Pons (tissue), 1 donor: ENCODE results near the gene RAB33B.

Experiments used
- DNase-seq: peaks from one replicate; pipeline ENCODE4 v3.0.0-alpha.2; 2016; ENCODE audit warnings: low spot score

The RAB33B gene

DNA sequence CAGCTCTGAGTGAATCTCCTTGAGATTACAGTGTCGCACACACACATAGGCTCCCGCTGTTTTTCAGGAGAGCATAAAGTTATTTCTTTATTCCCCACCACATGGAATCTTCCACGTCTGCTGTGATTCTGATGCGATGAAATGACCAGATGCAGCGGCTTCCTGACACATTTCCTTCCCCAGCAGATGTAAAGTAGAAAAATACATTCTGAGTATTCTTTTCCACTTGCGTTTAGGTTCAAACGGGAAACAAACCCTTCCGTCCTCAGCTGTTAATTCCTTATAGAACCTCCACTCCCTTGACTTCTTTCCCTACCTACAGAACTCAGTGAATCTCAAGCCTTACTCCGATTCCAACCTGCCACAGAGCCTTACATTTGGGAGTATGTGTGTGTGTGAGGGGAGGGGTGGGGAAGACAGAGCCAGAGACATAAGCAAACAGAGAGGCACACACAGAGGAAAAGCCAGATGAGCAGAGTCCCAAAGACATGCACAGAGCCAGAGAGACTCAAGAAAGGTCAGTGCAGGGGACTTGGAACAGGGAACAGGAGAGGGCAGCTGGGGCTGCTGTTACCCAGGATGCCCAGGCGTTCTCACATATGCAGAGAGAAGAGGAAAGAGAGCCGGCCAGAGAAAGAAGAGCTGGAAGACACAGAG lies 54.8 kb downstream of the RAB33B start:
- DNase-seq: no peak

DNA sequence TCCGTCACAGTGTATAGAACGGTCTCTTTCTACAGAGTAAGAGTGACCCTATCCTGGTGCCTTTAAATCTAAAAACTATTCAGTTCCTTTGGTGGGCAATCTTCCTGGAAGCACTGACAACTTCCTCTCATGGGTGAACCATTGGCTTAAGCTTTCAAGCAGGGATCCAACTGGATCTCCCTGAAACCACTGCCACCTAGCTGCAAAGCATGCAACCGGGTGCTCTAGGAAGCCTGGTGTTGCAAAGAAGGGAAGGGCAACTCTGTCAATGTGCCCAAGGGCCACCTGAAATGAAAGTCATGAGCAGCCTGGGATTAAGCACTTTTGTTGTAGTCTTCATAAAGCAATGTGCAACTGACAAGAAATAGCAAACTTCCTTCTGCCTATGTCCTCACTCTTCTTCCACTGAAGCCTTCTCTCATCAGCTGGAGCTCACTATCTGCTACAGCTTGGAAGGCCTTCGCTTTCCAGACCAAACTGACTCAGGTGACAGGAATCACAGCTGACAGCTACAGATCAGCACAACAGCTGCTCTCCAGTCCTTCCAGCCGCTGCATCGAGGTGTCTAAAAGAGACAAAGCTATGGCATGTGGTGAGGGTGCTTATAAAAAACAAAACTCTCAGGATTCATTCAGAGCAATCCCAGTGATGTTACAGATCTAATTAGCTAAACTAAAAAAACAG lies 55.9 kb downstream of the RAB33B start:
- DNase-seq: peak; percentile 70

DNA sequence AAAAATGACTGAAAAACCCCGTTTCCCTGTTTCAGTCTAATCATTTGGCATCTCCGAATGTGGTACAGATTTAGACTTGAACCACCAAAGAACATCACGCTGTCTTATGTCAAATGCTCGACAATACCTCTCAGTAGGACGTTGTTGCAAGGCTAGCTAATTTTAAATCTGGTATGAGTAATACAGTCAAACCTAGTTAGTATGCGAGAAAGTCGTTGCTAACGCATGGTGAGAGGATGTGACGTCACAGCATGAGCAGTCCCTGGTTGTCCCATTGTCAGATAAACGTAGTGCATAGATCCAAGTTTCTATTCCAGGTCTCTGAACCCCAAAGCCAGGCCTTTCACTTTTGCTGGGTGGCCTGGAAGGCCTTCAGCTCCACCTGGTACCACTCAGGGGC lies 57.4 kb downstream of the RAB33B start:
- no peak for DNase-seq

DNA sequence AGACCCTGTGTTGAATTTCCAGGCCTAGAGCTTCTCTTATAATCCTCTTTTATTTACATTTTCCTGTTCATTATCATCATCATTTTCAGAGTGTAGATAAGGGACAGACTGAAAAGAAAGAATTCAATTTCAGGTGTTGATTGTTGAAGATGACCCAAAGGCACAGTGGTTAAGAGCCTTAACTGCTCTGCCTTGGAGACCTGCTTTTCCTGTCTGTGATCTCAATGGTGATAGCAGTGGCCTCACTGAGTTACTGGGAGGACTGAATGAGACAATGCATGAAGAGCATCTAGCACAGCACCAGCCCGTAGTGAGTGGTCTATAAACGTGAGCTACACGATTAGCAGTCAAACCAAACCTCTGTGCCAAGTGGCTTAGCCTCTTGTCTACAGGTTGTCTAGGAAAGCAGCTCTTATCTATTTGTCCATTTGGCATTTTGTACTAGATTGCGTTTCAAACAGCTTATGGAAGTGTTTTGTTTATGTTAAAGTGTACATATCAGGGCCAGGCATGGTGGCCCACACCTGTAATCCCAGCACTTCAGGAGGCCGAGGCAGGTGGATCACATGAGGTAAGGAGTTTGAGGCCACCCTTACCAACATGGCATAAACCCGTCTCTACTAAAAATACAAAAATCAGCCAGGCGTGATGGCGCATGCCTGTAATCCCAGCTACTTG lies 60.6 kb downstream of the RAB33B start:
- no peak for DNase-seq

DNA sequence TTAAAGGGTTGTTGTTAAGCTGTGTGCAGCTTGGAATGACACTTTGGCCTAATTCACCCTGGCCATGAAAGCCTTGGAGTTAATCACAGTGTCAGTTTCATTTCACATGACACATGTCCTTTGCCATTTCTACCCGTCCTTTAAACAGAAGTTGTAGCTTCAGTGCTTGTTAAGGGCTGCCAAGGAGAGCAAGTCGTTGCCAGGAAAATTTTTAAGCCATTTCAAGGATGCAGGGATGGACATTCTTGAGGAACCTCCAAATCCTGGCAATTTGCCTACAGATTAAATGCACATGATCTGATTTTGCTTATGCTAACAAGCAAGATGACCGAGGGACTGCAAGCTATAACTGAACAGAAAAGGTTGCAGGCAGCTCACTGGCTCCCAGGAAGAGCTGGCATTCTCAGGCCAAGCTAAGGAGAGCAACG lies 61.6 kb downstream of the RAB33B start:
- no peak for DNase-seq

DNA sequence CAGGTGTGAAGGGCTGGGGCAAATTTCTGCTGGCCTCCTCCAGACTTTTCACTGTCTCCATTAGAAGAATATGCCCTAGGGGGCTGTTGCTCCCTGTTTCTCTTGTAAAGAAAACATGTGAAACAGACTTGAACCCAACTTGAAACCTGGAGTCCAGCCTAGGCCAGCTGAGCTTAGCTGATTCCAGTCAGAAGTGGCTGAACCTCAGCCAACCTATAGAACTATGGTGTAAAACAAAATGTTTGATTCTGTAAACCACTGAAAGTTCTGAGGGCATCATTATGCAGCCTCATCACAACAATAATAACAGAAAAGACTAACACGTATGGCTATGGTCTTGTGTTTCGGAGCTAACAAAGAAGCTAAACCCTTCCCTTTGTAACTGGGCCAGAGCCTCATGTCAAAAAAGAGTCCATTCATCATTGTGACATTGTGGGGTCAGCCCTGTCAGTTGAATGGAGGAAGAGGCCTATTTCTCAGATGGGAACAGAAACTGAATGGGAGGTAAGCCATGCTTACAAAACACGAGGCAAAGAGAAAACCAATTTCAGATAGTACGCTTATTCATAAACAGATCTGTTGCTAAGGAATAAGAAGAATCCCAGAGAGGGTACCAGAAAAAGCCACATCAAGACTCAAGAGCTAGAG lies 68.0 kb downstream of the RAB33B start:
- DNase-seq: peak; percentile 87

DNA sequence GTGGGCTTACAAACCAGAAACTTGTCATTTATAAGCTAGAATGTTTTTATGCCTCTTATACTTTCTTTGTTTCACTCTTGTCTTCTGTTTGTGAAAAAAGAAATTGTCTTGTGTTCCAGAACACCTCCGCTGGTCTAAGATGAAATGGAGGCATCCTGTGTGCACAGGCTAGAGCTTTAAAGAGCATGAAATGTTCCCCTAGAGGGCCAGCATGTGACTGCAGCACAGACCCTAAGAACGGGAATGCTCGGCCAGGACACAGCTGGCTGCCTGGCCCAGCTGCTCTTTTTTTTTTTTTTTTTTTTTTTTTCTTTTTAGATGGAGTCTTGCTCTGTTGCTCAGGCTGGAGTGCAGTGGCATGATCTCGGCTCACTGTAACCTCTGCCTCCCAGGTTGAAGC lies 68.5 kb downstream of the RAB33B start:
- DNase-seq: peak; percentile 37

DNA sequence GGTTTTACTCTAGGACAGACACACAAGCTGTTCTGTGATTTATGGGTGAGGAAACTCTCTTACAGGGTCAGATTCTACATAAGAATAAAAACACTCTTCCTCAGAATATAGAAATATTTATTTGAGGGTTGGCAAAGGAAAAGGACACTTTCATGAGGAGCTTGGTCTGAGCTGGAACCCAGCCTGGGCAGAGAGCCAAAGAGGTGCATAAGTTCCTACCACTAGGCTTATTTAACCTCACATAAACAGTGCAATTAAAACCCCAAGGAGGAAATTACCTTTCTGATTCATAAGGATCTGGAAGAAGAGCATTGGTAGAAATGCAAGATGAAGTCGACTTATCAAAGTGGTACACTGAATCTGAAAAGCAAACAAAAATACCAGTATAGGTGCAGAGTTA lies 69.2 kb downstream of the RAB33B start:
- no peak for DNase-seq

DNA sequence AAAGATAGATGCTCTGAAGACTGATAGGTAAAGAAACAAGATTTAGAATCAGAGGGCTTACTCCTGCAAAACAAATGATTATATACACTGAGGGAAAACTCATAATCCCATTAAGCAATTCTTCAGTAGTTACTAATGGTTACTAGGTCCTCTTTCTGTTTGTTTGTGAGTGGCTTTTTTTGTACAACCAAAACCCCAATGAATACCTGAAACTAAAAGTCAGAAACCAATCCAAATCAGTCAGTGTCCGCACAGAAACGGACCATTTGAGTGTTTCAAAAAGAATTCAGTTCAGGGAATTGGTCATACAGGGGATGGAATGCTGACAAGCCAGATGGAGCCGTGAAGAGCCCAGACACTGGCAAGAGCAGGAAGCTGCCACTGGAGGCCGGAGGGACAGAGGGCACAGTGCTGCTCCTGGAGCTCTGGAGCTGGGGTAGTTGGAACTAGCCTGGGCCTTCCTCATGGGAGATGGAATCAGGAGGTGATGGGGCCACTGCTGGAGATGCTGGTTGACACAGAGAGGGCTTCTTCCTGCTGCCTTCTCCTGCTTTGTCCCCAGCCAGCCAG lies 70.2 kb downstream of the RAB33B start:
- peak; percentile 43 for DNase-seq

DNA sequence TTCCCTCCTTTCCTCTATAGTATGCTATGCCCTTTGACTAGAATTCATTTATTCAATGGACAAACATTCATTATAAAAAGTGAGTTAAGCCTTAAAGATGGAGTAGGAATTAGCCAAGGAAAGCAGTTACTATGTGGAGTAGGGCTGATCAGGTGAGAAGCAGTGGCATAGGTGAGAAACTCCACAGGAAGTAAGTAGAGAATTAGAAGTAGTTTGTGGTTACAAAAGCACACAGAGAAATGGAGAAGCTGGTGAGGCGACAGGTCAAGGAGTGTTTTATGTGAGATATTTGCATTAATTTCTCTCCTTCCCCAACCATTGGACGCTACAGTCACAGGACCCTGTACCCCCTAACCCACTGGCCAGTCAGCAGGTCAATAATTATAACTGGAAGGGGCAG lies 71.5 kb downstream of the RAB33B start:
- DNase-seq: no peak
